ENCODE measurements around the gene SIRPD.

- TF ChIP-seq EZH2phosphoT487 (IDR thresholded peaks at IDR 0.05; ENCODE audit: borderline replicate concordance, low read length) (no peak), CTCF (IDR thresholded peaks at IDR 0.05; ENCODE audit: low read depth, low read length, poor library complexity, severe bottlenecking) (no peak)
Observed at GRCh38 chr20:1577906-1578305, 20.4 kb upstream of the SIRPD start.
